Right atrium auricular region (tissue), 2 donors: ENCODE measurements around the gene ZBTB48. TPM values are rescaled to one million over a fixed set of nuclear protein-coding genes. Genes with fewer than 3 reads are reported as not detected.
A peak's percentile ranks its signal among the peaks of the same experiment; 100 is the strongest.

Experiments used
- DNase-seq: peaks from one replicate; pipeline ENCODE4 v3.0.0-alpha.2; 2019; ENCODE audit warnings: low spot score
- H3K27ac ChIP-seq, 2 donors: fragments of 200-600 bp; sonication (generic); 1 replicate in 1 of 2; 2 replicates in 1 of 2; pipeline ENCODE4 v1.5.1; 2016 to 2019
- H3K27me3 ChIP-seq, 2 donors: fragments of 200-600 bp; sonication (generic); one replicate each; pipeline versions ENCODE4 v1.5.1 to v1.6.0; 2017 to 2019
- H3K36me3 ChIP-seq: fragments of 200-600 bp; sonication (generic); one replicate; pipeline ENCODE4 v1.5.1; 2016
- H3K4me1 ChIP-seq, 2 donors: fragments of 200-600 bp; sonication (generic); one replicate each; pipeline versions ENCODE4 v1.5.1 to v1.6.0; 2017 to 2019
- H3K4me3 ChIP-seq, 2 donors: fragments of 200-600 bp; sonication (generic); 1 replicate in 1 of 2; 2 replicates in 1 of 2; pipeline ENCODE4 v1.5.1; 2017 to 2019; ENCODE audit warnings: mild to moderate bottlenecking in 1 of 2, moderate library complexity in 1 of 2
- H3K9me3 ChIP-seq, 2 donors: fragments of 200-600 bp; sonication (generic); one replicate each; pipeline ENCODE4 v1.5.1; 2019
- total RNA-seq, 2 donors: library from RNA; depleted of rRNA; stranded (reverse); fragments of >200 nt; gene quantifications; one replicate each; pipeline ENCODE4 v1.1.0, GENCODE V29; 2016
- TF ChIP-seq, protein P1 (sequence below), 2 donors: fragments of 200-600 bp; sonication (generic); IDR thresholded peaks; one replicate each; pipeline ENCODE4 v1.5.1; 2019; ENCODE audit warnings: antibody characterized with exemption in 2 of 2

ZBTB48 gene
- total RNA-seq, 2 donors from 2014 or later: 4.0 to 9.0 TPM

DNA sequence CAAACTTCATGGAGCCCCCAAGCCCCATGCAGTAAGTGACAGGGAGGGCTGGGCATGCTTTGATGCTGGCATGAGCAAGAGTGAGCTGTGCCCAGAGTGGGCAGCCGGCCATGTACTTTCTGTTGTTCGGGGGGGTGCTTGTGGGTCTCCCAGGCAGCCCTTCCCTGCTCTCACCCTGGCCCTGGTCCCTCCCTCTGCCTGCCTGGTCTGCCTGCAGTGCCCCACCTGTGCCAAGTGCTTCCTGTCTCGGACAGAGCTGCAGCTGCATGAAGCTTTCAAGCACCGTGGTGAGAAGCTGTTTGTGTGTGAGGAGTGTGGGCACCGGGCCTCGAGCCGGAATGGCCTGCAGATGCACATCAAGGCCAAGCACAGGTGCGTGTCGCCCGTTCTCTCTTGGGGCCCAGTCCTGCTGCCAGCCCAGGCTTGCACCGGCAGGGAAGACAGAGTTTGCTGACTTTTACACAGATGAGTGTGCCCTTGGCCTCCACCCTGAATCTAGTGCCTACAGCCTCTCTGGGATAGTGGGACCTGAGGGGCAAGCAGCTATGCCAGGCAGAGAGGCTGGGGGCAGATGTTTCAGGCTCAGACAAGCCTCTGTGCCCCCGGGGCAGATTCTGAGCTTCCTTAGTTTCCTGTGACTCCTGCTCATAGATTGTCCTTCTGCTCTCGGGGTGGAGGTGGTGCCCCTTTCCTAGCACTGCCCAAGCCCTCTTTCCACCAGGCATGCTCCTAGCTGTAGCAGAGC lies 7.6 kb downstream of the ZBTB48 start:
- Histone ChIP-seq H3K27ac (peak overlapping the region; percentile 36 to 53), H3K9me3 (no peaks in the 10 kb centered on the region), H3K4me3 (no peak overlapping the region), H3K27me3 (no peaks in the 10 kb centered on the region), H3K4me1 (peaks cover 0 to 68% of the 10 kb centered on the region in 2 donors), H3K36me3 (peaks cover 46% of the 10 kb centered on the region)
- DNase-seq: no peak
- TF ChIP-seq, protein P1, sequence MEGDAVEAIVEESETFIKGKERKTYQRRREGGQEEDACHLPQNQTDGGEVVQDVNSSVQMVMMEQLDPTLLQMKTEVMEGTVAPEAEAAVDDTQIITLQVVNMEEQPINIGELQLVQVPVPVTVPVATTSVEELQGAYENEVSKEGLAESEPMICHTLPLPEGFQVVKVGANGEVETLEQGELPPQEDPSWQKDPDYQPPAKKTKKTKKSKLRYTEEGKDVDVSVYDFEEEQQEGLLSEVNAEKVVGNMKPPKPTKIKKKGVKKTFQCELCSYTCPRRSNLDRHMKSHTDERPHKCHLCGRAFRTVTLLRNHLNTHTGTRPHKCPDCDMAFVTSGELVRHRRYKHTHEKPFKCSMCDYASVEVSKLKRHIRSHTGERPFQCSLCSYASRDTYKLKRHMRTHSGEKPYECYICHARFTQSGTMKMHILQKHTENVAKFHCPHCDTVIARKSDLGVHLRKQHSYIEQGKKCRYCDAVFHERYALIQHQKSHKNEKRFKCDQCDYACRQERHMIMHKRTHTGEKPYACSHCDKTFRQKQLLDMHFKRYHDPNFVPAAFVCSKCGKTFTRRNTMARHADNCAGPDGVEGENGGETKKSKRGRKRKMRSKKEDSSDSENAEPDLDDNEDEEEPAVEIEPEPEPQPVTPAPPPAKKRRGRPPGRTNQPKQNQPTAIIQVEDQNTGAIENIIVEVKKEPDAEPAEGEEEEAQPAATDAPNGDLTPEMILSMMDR (IDR thresholded peaks at IDR 0.05): no peak

DNA sequence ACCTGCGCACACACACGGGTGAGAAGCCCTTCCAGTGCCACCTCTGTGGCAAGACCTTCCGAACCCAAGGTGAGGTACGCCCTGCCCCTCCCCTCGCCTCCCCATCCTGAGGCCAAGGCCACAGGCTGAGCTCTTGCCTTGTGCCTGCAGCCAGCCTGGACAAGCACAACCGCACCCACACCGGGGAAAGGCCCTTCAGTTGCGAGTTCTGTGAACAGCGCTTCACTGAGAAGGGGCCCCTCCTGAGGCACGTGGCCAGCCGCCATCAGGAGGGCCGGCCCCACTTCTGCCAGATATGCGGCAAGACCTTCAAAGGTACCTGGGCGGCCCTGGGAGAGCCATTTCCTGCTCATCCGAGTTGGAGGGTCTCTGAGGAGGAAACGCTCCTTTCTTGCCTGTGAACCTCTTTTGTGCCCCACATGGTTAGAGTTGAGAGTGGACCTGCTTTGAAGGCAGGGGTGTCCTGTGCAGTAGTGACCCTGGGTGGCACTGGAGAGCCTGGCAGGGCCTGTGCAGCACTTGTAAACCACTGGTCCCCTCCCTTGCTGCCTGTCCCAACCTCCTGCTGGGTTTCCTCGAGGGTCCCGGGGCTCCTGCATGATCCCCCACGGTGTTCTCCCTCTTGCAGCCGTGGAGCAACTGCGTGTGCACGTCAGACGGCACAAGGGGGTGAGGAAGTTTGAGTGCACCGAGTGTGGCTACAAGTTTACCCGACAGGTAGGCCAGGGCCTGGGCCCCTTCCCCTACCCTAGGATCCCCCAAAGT lies 8.5 kb downstream of the ZBTB48 start:
- Histone ChIP-seq H3K36me3 (peaks cover 55% of the 10 kb centered on the region), H3K27ac (peak overlapping the region in 1 of 2 donors; percentile 27), H3K4me1 (peaks cover 0 to 77% of the 10 kb centered on the region in 2 donors), H3K9me3 (no peaks in the 10 kb centered on the region), H3K27me3 (no peaks in the 10 kb centered on the region), H3K4me3 (no peak overlapping the region)
- TF ChIP-seq, protein P1 (IDR thresholded peaks at IDR 0.05): no peak
- no peak for DNase-seq

DNA sequence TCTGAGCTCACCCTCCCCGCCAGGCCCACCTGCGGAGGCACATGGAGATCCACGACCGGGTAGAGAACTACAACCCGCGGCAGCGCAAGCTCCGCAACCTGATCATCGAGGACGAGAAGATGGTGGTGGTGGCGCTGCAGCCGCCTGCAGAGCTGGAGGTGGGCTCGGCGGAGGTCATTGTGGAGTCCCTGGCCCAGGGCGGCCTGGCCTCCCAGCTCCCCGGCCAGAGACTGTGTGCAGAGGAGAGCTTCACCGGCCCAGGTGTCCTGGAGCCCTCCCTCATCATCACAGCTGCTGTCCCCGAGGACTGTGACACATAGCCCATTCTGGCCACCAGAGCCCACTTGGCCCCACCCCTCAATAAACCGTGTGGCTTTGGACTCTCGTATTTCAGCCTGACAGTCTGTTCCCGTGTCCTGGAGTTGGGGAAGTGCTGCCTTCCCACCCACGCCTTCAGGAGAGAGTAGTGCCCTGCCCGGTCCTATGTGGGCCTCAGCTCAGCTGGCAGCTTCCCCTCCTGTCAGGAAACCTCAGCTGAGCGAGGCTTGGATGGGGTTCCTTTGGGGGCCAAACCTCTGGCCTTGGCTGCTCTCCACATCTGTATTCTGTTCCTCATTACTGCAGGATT lies 9.2 kb downstream of the ZBTB48 start:
- TF ChIP-seq, protein P1 (IDR thresholded peaks at IDR 0.05): no peak
- DNase-seq: no peak
- no peaks in the 10 kb centered on the region for H3K9me3 ChIP-seq
- peaks cover 62% of the 10 kb centered on the region for H3K36me3 ChIP-seq
- no peaks in the 10 kb centered on the region for H3K27me3 ChIP-seq
- H3K27ac ChIP-seq: peak overlapping the region in 1 of 2 donors; percentile 27
- H3K4me1 ChIP-seq: peaks cover 0 to 77% of the 10 kb centered on the region in 2 donors
- no peak overlapping the region for H3K4me3 ChIP-seq

DNA sequence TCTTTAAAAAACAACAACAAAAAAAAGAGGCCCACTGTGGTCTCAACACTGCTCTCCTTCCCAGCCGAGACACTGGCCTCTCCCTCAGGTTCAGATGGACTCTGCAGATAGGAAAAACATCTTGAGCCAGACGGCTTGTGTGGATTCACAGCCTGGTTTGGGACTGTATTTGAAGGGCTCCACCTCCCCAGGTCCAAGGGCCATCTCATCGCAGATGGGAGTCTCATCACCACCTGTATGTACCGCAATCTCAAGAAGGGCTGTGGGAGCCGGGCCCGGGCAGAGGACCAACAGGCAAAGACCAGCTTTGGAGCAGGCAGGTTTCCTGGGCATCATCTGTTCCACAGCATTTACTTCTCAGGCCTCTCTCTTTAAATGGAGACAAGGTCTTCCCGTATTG lies 10.3 kb downstream of the ZBTB48 start:
- no peaks in the 10 kb centered on the region for H3K27me3 ChIP-seq
- H3K27ac ChIP-seq: no peak overlapping the region
- peaks cover 0 to 72% of the 10 kb centered on the region in 2 donors for H3K4me1 ChIP-seq
- no peaks in the 10 kb centered on the region for H3K9me3 ChIP-seq
- TF ChIP-seq, protein P1 (IDR thresholded peaks at IDR 0.05): no peak
- peaks cover 72% of the 10 kb centered on the region for H3K36me3 ChIP-seq
- no peak overlapping the region for H3K4me3 ChIP-seq
- no peak for DNase-seq

DNA sequence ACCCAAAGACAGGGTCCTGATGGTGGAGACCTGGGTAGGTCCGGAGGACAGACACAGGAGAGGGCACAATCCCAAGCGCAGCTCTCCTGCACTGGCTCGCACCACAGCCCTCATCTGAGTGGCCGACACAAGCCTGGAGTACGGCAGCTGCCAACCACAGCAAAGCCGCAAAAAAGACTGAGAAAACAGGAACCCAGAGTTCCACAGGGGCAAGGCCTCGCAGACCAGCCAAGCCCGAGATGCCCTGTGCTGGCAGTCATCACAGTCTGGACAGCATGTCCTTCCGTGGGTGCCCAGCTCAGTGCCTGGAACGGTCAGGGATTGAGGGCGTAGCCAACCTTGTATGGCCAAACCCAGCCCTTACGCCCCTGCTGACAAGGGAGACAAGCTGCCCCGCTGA lies 11.4 kb downstream of the ZBTB48 start:
- Histone ChIP-seq H3K4me1 (peaks cover 0 to 69% of the 10 kb centered on the region in 2 donors), H3K4me3 (no peak overlapping the region), H3K9me3 (no peaks in the 10 kb centered on the region), H3K36me3 (peaks cover 84% of the 10 kb centered on the region), H3K27ac (peak overlapping the region in 1 of 2 donors; percentile 50), H3K27me3 (no peaks in the 10 kb centered on the region)
- TF ChIP-seq, protein P1 (IDR thresholded peaks at IDR 0.05): no peak
- DNase-seq: no peak
